ENCODE measurements around the gene SNAP29. TPM values are rescaled to one million over a fixed set of nuclear protein-coding genes. Genes with fewer than 3 reads are reported as not detected.
A peak's percentile ranks its signal among the peaks of the same experiment; 100 is the strongest.

Gene SNAP29
- total RNA-seq (10 to 100 TPM; 15.1 to 35.2 (median 26.1) TPM), polyA plus RNA-seq (10 to 100 TPM; 16.6 to 76.5 (median 19.0) TPM)
- long read RNA-seq, donor 1, full-length matches to known transcripts, result 11 of 16 reads
- long read RNA-seq, donor 1, partial matches to known transcripts, result 5 of 16 reads
- long read RNA-seq, donor 1, other reads (novel, unspliced or antisense), result 0 of 16 reads
- long read RNA-seq, donor 2, full-length matches to known transcripts, result 14 of 21 reads
- long read RNA-seq, donor 2, partial matches to known transcripts, result 7 of 21 reads
- long read RNA-seq, donor 2, other reads (novel, unspliced or antisense), result 0 of 21 reads
- long read RNA-seq, donor 3, full-length matches to known transcripts, result 14 of 21 reads
- long read RNA-seq, donor 3, partial matches to known transcripts, result 7 of 21 reads
- long read RNA-seq, donor 3, other reads (novel, unspliced or antisense), result 0 of 21 reads
- long read RNA-seq, donor 4, full-length matches to known transcripts, result 27 of 33 reads
- long read RNA-seq, donor 4, partial matches to known transcripts, result 1 of 33 reads
- long read RNA-seq, donor 4, other reads (novel, unspliced or antisense), result 5 of 33 reads
- long read RNA-seq, donor 5, full-length matches to known transcripts, result 53 of 65 reads
- long read RNA-seq, donor 5, partial matches to known transcripts, result 2 of 65 reads
- long read RNA-seq, donor 5, other reads (novel, unspliced or antisense), result 10 of 65 reads
- long read RNA-seq, donor 6, full-length matches to known transcripts, result 15 of 15 reads
- long read RNA-seq, donor 6, partial matches to known transcripts, result 0 of 15 reads
- long read RNA-seq, donor 6, other reads (novel, unspliced or antisense), result 0 of 15 reads
- long read RNA-seq, donor 7, full-length matches to known transcripts, result 18 of 23 reads
- long read RNA-seq, donor 7, partial matches to known transcripts, result 5 of 23 reads
- long read RNA-seq, donor 7, other reads (novel, unspliced or antisense), result 0 of 23 reads
- long read RNA-seq, donor 8, full-length matches to known transcripts, result 15 of 15 reads
- long read RNA-seq, donor 8, partial matches to known transcripts, result 0 of 15 reads
- long read RNA-seq, donor 8, other reads (novel, unspliced or antisense), result 0 of 15 reads
- long read RNA-seq, donor 9, full-length matches to known transcripts, result 16 of 22 reads
- long read RNA-seq, donor 9, partial matches to known transcripts, result 6 of 22 reads
- long read RNA-seq, donor 9, other reads (novel, unspliced or antisense), result 0 of 22 reads
- long read RNA-seq, donor 10, full-length matches to known transcripts, result 11 of 11 reads
- long read RNA-seq, donor 10, partial matches to known transcripts, result 0 of 11 reads
- long read RNA-seq, donor 10, other reads (novel, unspliced or antisense), result 0 of 11 reads

DNA sequence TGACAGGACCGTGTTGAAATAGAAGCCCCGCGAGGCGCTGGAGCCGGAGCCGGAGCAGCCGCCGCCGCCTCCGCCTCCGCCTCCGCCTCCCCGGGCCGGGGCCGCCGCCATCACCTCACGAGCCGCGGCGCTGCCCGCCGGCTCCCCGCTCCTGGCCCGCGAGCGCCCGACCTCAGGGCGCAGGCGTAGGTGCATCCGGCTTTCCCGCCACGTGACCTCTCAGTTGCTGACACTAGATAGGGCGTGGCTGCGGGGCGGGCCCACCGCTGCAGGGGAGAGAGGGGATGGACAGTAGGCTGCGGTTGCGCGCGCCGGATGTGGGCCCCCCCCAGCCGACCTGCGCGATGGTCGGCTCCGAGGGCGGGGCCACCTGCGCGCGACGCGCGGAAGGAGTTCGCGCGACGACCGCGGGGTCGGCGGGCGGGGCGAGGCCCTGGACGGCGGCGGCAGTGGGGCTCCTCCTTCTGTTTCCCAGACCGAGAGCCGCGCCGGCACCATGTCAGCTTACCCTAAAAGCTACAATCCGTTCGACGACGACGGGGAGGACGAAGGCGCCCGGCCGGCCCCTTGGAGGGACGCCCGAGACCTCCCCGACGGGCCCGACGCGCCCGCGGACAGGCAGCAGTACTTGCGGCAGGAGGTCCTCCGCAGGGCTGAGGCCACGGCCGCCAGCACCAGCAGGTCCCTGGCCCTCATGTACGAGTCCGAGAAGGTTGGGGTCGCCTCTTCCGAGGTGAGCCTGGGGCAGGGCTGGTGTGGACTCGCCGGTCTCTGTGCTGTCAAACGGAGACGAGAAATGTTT, at the start of gene SNAP29, which contains the start of gene PI4KA:
Gene SNAP29 (plus strand): TSS at position 393 of the 802 bp plus-strand sequence. CDS start 104 bp downstream, at position 497.
Gene PI4KA (minus strand): TSS at position 197 of the 802 bp plus-strand sequence. CDS start 86 bp downstream, at position 111.
- Histone ChIP-seq H3K27ac (peak within 1 kb of the TSS; percentile 74 to 97 (median 91)), H3K9me3 (replicated peaks in 1 of 3) (no peaks in the 10 kb centered on the region), H3K36me3 (replicated peaks in 1 of 2) (no peaks in the 10 kb centered on the region), H3K27me3 (no peaks in the 10 kb centered on the region), H3K4me1 (replicated peaks in 1 of 2) (peaks cover 18 to 51% of the 10 kb centered on the region in 2 donors), H3K4me3 (peak within 1 kb of the TSS; percentile 41 to 97 (median 88))
- DNase-seq, result peak; percentile 99 to 100 (median 99)
- WGBS, 4 donors, result 0 to 2% (median 1%) methylated on average over 37 to 100 of the region's 100 CpGs
- TF ChIP-seq POLR2A (IDR thresholded peaks at IDR 0.05), result peak; percentile 87 to 93
- TF ChIP-seq, protein P1, sequence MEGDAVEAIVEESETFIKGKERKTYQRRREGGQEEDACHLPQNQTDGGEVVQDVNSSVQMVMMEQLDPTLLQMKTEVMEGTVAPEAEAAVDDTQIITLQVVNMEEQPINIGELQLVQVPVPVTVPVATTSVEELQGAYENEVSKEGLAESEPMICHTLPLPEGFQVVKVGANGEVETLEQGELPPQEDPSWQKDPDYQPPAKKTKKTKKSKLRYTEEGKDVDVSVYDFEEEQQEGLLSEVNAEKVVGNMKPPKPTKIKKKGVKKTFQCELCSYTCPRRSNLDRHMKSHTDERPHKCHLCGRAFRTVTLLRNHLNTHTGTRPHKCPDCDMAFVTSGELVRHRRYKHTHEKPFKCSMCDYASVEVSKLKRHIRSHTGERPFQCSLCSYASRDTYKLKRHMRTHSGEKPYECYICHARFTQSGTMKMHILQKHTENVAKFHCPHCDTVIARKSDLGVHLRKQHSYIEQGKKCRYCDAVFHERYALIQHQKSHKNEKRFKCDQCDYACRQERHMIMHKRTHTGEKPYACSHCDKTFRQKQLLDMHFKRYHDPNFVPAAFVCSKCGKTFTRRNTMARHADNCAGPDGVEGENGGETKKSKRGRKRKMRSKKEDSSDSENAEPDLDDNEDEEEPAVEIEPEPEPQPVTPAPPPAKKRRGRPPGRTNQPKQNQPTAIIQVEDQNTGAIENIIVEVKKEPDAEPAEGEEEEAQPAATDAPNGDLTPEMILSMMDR (IDR thresholded peaks at IDR 0.05), result peak in 2 of 6 experiments; percentile 27 to 45
- intact Hi-C loops (cut with DNase I), result no loop called here

DNA sequence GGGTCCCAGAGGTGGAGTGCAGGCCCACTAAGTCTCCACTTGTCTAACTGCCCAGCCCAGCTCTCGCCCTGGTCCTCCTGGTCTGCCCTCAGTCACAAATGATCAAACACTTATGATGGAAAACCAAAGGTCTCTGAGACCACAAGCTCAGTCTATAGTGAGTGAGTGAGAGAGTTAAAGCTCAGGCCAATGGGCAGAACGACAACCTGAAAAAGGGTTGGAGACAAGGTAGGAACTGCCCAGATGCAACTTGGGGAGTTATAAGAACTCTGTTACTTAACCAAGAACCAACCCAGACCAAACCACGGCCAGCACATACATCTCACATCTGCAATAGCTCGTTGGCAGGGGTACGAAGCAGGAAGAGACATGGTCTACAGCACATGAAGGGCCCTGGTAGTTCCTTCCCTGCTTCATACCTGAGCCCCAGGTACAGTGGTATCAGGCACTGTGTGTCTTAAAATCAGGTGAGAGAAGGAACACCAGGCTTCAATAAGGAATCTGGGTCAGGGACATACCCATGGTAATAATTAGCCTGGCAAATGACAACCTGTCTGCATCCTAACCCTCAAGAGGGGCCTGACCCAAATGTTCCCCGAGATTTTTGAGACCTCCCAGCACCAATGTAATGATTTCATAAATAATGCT, 49.1 kb upstream of the SNAP29 start:
- H3K9me3 ChIP-seq (replicated peaks in 1 of 3), result no peaks in the 10 kb centered on the region
- peak in 1 of 7 donors; percentile 23 for DNase-seq
- no peak for TF ChIP-seq POLR2A (IDR thresholded peaks at IDR 0.05)
- TF ChIP-seq, protein P1 (IDR thresholded peaks at IDR 0.05), result no peak
- no peaks in the 10 kb centered on the region for H3K27me3 ChIP-seq
- intact Hi-C loops (cut with DNase I), result loop anchor here in 1 of 2 donors (10.0 kb wide), 1 partner anchor 55 kb away; no protein-coding TSS in a partner anchor
- peaks cover 0 to 81% of the 10 kb centered on the region in 2 donors for H3K36me3 ChIP-seq (replicated peaks in 1 of 2)
- no peak overlapping the region for H3K27ac ChIP-seq
- no peaks in the 10 kb centered on the region for H3K4me1 ChIP-seq (replicated peaks in 1 of 2)
- WGBS, 4 donors, result 90 to 92% (median 92%) methylated on average over 4 to 6 of the region's 6 CpGs
- no peak overlapping the region for H3K4me3 ChIP-seq

- Histone ChIP-seq H3K4me1 (replicated peaks in 1 of 2) (no peaks in the 10 kb centered on the region), H3K4me3 (no peak overlapping the region), H3K36me3 (replicated peaks in 1 of 2) (peaks cover 0 to 77% of the 10 kb centered on the region in 2 donors), H3K9me3 (replicated peaks in 1 of 3) (no peaks in the 10 kb centered on the region), H3K27me3 (no peaks in the 10 kb centered on the region), H3K27ac (no peak overlapping the region)
- TF ChIP-seq, protein P1 (IDR thresholded peaks at IDR 0.05), result no peak
- TF ChIP-seq POLR2A (IDR thresholded peaks at IDR 0.05), result no peak
- intact Hi-C loops (cut with DNase I), result no loop called here
- 86 to 96% (median 91%) methylated on average over 9 of the region's 9 CpGs for WGBS, 4 donors
- peak in 1 of 7 donors; percentile 25 for DNase-seq
Measured at GRCh38 chr22:20810645-20811044, 48.2 kb upstream of the SNAP29 start.
